GM15510 (cell line): ENCODE data around the gene C19orf33.

Experiments
- POLR2A ChIP-seq: IDR thresholded peaks from 3 replicates; pipeline ENCODE4 v1.6.1; 2011; ENCODE audit warnings: borderline replicate concordance; ENCODE audit not compliant: insufficient read length; ENCODE audit errors: extremely low read depth

C19orf33 gene

DNA sequence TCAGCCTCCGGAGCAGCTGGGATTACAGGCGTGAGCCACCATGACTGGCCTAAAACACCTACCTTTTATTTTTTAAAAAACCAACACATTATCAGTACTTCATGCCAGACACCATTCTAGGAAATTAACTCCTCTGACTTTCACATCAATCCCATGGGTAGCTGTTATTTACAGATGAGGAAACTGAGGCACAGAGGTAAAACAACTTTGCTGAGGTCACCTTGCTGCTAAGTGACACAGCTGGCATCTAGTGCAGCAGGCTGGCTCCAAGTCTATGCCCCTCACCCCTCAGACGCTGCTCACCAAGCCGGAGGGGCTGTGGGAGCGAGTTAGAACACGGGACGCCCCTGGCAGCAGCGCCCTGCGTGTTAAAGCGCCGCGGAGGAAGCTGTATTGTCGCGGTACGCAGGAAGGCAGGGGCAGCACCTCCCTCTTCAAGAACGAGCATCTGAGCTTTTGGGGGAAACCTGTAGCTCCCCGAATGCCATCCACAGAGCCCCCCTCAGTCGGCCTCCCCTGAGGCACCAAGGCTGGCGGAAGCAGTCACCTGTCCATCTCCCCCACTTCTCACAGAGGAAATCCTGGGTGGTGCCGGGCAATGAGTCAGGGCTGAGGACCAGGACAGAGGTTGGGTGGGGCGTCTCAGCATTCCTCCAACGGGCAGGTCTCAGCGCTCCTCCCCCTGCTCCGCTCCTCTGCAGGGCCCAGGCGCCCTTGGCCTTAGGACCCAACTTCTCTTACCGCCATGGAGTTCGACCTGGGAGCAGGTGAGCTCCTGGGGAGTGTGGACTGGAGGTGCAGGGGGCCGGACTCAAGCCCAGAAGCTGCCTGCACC lies at the start of gene C19orf33:
Gene C19orf33, plus strand, starts transcription at position 735 of the 835 bp plus-strand sequence. Its CDS starts 11 bp downstream, at position 746.
- no peak for TF ChIP-seq POLR2A

DNA sequence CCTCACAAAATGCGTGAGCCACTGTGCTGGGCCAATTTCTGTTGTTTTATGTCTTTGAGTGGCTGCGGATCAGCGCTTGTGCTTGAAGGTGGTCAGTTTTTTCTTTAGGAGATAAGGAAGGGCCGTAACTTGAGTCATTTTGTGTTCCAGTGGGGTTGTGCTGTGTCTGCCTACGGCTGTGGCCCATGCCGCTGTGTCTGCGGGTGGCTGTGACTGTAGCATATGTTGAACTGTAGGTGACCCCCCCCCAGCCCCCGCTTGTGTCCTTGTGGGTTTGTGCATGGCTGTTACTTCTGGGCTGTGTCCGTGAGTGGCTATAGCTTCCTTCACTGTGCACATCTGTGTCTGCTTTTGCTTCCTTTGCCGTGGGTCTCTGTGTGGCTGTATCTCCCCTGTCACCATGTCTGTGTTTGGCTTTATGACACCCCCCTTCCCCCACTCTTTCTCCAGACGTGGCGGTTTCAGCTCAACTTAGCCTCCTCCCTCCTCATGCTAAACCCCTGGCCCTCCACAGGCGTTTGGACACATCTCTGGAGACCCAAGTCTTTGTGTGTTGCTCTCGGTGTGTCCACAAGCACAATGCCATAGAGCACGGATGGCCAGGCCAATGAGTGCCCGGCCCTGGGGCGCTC lies 48.6 kb upstream of the C19orf33 start:
- no peak for TF ChIP-seq POLR2A

DNA sequence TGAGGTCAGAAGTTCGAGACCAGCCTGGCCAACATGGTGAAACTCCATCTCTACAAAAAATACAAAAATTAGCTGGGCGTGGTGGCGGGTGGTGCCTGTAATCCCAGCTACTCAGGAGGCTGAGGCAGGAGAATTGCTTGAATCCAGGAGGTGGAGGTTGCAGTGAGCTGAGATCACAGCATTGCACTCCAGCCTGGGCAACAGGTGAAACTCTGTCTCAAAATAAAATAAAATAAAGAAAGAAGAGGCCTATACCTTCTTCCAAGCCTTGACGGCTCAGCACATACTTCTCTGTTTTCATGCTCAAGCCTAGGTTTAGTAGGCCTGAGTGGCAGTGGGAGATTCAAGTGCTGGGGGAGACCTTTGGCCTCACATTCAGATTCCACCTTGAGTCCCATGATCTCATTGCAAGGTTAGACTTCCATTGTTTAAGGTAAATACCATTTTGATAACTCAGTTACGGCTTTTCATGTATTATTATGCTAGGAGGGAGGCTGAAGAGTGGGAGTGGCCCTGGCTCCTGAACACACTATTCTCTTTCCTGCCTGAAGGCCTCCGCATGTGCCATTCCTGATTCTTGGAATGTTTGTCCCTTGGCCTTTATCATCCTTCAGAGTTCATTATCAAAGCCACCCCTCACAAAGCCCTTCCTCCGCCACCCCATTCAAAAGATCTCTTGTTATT lies 41.3 kb upstream of the C19orf33 start:
- TF ChIP-seq POLR2A = no peak

DNA sequence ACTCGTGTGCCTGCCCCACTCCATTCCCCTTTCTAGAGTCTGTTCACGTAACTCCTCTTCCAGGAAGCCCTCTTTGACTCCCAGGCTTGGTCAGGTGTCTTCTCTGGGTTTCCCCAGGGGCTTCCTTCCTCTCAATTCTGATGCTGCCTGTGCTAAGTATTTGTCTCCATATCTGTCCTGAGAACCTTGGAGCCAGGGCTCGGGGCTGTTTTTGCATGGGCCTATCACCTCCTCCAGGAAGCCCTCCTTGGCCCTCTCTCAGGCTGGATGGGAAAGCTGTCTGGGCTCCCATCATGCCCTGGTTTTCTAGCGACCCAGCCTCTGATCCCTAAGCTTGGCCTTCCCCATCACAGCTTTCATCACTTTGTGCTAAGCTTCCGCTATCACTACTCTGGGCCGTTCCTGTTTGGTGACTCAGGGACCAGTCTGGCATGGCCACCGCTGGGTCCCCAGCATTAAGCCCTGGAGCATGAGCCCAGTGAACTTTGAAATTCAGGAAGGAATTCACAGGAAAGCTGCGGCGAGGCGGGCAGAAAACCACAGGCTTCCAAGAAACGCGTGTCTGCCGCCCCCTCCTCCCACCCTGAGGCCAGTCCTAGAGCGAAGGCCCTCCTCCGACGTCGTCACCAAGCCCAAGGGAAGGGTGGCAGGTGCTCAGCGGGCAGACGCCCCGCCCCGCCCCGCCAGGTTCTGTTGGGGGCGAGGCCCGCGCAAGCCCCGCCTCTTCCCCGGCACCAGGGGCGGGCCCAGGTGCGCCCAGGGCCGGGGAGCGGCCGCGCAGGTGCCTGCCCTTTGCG lies 40.2 kb upstream of the C19orf33 start:
- TF ChIP-seq POLR2A = no peak

DNA sequence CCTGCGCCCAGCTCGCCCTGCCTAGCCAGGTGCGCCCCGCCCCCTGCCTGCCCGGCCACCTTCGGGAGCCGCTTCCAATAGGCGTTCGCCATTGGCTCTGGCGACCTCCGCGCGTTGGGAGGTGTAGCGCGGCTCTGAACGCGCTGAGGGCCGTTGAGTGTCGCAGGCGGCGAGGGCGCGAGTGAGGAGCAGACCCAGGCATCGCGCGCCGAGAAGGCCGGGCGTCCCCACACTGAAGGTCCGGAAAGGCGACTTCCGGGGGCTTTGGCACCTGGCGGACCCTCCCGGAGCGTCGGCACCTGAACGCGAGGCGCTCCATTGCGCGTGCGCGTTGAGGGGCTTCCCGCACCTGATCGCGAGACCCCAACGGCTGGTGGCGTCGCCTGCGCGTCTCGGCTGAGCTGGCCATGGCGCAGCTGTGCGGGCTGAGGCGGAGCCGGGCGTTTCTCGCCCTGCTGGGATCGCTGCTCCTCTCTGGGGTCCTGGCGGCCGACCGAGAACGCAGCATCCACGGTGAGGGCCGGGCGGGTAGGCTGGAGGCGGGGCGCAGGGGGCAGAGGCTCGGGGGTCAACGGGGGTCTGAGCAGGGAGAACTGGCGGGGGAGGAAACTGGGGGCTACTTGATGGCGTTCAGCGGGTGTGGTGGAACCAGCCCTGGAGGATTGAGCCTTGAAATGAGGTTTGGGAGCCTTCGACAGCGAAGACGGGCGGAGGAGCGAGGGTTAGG lies 39.4 kb upstream of the C19orf33 start, which contains the start of gene SPINT2:
Gene SPINT2, plus strand, starts transcription at position 88 of the 727 bp plus-strand sequence. Its CDS starts 320 bp downstream, at position 408.
- peak; percentile 28 for TF ChIP-seq POLR2A

DNA sequence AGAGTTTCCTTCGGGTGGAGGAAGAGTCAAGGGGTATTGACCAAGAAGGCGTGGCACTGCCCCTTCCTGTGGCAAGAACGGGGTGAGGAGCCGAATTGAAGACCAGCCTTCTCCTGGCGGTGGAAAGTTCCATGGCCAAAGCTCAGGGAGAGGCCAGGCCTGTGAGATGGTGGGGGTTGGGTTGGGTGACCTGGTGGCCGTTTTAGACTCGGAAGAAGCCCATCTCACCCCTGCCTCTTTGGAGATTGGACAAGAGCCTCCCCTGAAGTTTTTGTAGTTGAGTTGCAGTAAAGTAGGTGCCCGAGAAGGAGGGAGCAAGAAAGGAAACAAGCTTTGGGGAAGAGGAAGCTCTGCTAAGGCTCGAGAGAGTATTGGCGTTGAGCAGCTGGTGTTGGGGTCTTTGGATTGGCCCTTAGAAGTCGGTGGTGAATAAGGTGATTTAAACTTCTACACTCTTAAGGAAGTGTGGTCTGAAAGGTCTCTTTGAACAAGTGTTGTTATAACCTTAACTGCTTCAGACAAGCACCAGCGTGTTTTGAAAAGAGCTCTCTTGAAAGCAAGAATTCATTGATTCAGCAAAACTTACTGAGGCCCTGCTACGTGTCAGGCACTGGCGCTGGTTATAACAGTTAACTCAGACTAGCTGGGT lies 38.7 kb upstream of the C19orf33 start:
- TF ChIP-seq POLR2A = no peak

DNA sequence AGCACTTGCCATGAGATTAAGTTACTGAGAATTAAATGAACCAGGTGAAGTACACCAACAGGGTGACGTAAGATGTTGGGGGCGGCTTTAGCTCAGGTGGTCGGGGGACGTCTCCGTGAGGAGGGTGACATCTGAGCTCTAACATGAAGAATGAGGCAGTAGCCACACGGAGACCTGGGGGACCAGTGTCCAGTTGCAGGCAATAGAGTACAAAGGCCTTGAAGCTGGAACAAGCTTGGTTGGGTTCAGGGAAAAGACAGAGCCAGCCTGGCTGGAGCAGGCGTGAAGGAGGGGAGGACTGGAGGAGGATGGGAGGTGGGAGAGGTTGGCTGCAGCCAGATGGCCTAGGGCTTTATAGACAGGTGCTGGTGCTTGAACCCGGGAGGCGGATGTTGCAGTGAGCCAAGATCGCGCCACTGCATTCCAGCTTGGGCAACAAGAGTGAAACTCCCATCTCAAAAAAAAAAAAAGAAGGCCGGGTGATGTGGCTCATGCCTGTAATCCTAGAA lies 38.1 kb upstream of the C19orf33 start:
- no peak for TF ChIP-seq POLR2A

DNA sequence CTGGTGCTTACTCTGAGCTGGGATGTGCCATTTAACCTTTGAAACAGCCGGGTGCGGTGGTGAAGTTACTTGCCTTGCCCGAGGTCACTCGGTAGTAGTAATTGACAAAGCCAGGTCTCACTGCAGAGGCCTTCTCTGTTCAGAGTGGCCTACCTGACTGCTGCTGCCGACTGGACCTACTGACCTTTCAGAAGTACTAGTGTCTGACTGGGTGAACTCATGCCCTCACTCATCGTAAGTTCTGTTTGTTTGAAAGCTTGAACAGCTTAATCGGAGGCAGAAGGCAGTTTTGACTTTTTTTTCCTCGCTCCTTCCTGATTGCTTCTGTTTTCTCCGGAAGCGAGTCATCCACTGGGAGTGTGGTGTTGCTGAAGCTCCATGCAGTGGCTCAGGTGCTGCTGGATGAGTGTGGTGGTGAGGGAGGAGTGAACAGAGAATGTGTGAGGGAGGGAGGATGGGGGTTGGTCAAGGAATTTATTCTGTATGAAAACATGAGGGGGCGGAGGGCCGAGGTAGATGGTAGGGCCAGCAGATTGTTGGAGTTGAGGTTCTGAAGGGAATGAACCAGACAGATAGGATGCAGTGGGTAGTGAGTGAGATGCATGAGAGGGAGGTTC lies 37.0 kb upstream of the C19orf33 start:
- TF ChIP-seq POLR2A = no peak

DNA sequence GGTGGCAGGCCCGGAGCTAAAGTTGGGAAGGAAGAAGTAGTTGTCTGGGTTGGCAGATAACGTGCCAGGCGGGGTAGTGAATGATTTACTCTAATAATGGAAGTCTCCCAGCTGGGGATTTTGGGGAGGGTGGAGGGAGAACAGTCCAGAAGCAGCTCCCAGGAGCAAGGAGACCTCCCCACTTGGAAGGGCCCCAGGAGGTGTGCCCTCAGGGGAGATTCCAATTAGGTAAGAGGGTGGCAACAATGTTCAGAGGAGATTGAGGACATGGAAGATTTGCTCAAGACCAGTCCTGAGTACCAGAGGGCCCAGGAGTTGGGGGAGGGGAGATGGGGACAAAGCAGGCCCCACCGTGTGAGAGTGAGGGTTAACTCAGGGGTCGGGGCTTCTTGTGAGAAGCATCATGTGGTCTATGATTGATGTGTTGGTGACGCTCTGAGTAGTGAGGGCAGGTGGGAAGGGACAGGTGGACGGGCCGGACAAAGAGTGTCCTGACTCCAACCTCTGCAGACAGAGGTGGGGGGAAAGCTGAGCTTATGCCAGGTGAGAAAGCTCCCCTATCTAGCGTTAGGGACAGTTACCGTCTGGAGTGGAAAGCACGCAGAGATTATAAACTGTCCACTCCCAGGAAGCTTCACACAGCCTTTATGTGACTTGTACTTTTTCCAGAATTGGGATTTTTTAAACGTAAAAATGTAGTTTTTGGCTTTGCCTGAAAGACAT lies 36.1 kb upstream of the C19orf33 start:
- no peak for TF ChIP-seq POLR2A

DNA sequence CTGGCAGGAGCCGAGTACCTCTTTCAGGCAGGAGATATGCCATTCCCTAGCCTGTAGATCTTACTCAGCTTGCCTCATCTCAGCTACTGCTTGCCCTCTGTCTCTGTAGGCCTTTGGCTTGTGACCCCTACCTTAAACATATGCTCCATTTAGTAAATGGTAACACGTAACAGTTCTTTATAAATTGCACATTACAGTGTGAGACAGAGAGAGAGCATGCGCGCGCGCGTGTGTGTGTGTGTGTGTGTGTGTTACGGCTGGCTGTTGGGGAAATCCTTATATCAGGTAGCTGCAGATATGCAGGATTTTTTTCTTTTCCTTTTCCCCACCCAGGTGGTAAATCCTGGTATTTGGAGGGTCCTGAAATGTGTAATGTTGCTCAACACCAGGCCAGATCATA lies 35.5 kb upstream of the C19orf33 start:
- TF ChIP-seq POLR2A = no peak

DNA sequence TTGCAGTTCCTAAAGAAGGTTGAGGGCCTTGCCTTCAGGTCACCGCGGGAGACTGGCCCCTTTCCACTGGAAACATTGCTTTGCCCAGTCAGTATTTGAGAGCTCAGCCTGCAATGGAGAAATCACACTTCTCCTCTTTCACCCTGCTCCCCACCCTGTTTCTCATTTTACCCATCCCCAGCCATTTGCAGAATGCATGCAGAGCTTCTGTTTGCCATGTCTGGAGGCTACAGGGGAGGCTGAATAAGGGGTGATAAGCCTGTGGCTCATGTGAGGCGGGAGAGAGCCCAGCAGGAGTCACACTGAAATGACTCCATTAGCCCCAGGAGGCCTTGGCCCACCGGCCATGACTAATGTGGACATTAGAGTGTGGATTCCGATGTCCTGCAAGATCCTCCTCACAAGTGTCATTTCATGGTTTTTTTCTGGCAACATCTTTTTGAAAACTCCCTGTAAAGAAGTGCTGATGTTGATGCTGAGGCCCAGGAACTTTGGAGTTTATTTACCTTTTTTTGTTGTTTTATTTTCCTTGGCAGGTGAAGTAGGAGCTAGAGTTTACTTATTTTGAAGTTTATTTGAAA lies 33.4 kb upstream of the C19orf33 start:
- no peak for TF ChIP-seq POLR2A

DNA sequence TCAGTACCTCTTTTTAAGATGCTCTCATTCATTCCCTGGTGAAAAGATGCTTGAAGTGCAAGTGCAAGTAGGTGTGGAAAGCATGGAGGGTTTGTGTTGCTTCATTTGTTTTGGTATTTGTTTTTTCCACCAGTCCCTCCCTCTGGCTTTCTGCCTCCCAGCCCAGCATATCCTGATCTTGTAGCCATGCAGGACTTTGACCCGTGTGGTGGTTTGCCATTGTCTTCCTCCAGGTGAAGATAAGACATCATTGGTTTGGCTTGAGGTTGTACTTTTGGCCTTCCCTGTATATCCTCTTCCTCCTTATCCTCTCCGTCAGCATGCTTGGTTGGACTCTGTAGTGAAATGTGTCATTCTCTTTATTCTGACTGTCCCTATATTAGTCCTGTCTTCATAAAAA lies 30.6 kb upstream of the C19orf33 start:
- no peak for TF ChIP-seq POLR2A
